Liver (tissue), 9 donors: ENCODE results near the gene WNT11. TPM values are rescaled to one million over a fixed set of nuclear protein-coding genes. Genes with fewer than 3 reads are reported as not detected.

Experiments used
- DNase-seq: peaks from one replicate; pipeline ENCODE4 v3.0.0-alpha.2; 2017; ENCODE audit warnings: low spot score
- H3K27ac ChIP-seq, 2 donors: one replicate each; pipeline ENCODE4 v1.7.0; 2013; ENCODE audit warnings: inconsistent platforms in 2 of 2, low read length in 2 of 2, control low read depth in 1 of 2, low read depth in 1 of 2, mild to moderate bottlenecking in 1 of 2
- H3K27me3 ChIP-seq, 4 donors: one replicate each; pipeline versions ENCODE4 v1.6.1 to v1.7.0; 2013; ENCODE audit warnings: low read length in 3 of 4, inconsistent platforms in 1 of 4, mild to moderate bottlenecking in 1 of 4, moderate library complexity in 1 of 4; ENCODE audit not compliant: control insufficient read depth in 4 of 4, insufficient read depth in 4 of 4
- H3K36me3 ChIP-seq, 4 donors: one replicate each; pipeline versions ENCODE4 v1.6.1 to v1.7.0; 2013; ENCODE audit warnings: low read length in 3 of 4, mild to moderate bottlenecking in 3 of 4, low read depth in 1 of 4, moderate library complexity in 1 of 4; ENCODE audit not compliant: control insufficient read depth in 4 of 4, insufficient read depth in 3 of 4
- H3K4me1 ChIP-seq, 4 donors: one replicate each; pipeline versions ENCODE4 v1.6.1 to v1.7.0; 2013; ENCODE audit warnings: low read length in 3 of 4, mild to moderate bottlenecking in 3 of 4, moderate library complexity in 1 of 4; ENCODE audit not compliant: control insufficient read depth in 4 of 4, insufficient read depth in 4 of 4
- H3K4me3 ChIP-seq, 3 donors: one replicate each; pipeline versions ENCODE4 v1.6.1 to v1.7.0; 2013; ENCODE audit warnings: low read length in 3 of 3, control low read depth in 1 of 3, low read depth in 1 of 3, mild to moderate bottlenecking in 1 of 3
- H3K9ac ChIP-seq, 2 donors: one replicate each; pipeline ENCODE4 v1.7.0; 2013; ENCODE audit warnings: low read length in 2 of 2, mild to moderate bottlenecking in 2 of 2, moderate library complexity in 2 of 2, control low read depth in 1 of 2, low read depth in 1 of 2
- H3K9me3 ChIP-seq, 4 donors: one replicate each; pipeline versions ENCODE4 v1.6.1 to v1.7.0; 2013; ENCODE audit warnings: low read length in 3 of 4; ENCODE audit not compliant: control insufficient read depth in 4 of 4
- ATF3 ChIP-seq: IDR thresholded peaks from 2 replicates; pipeline ENCODE4 v1.6.1; 2016; ENCODE audit warnings: antibody characterized with exemption
- CTCF ChIP-seq: fragments of 150-350 bp; IDR thresholded peaks from 2 replicates; pipeline ENCODE4 v1.5.1; 2017; ENCODE audit warnings: improper control_type of control experiment, low read depth, low read length; ENCODE audit not compliant: missing input control
- EGR1 ChIP-seq, 2 donors: IDR thresholded peaks; 2 replicates each; pipeline ENCODE4 v1.6.1; 2016 to 2018; ENCODE audit warnings: antibody characterized with exemption in 2 of 2, low read depth in 2 of 2
- FOXA2 ChIP-seq: IDR thresholded peaks from 2 replicates; pipeline ENCODE4 v1.6.1; 2016; ENCODE audit warnings: antibody characterized with exemption
- HNF4A ChIP-seq, 2 donors: conservative IDR thresholded peaks; 2 replicates each; pipeline ENCODE4 v1.6.1; 2016; ENCODE audit warnings: antibody characterized with exemption in 2 of 2, mild to moderate bottlenecking in 2 of 2
- HNF4G ChIP-seq: IDR thresholded peaks from 2 replicates; pipeline ENCODE4 v1.6.1; 2016; ENCODE audit warnings: antibody characterized with exemption
- JUND ChIP-seq, 2 donors: IDR thresholded peaks; 2 replicates each; pipeline ENCODE4 v1.6.1; 2016; ENCODE audit warnings: antibody characterized with exemption in 2 of 2
- MAX ChIP-seq: IDR thresholded peaks from 2 replicates; pipeline ENCODE4 v1.6.1; 2016; ENCODE audit warnings: antibody characterized with exemption
- REST ChIP-seq: IDR thresholded peaks from 2 replicates; pipeline ENCODE4 v1.6.1; 2016; ENCODE audit warnings: antibody characterized with exemption, mild to moderate bottlenecking
- RXRA ChIP-seq, 2 donors: IDR thresholded peaks; 2 replicates each; pipeline ENCODE4 v1.6.1; 2017 to 2018; ENCODE audit warnings: antibody characterized with exemption in 2 of 2, mild to moderate bottlenecking in 1 of 2
- ZBTB33 ChIP-seq: IDR thresholded peaks from 2 replicates; pipeline ENCODE4 v1.6.1; 2016; ENCODE audit warnings: antibody characterized with exemption
- WGBS: extraction: QIAGEN DNeasy Blood & Tissue Kit; methylation state at CpG from one replicate; pipeline ENCODE4 v1.1.7; 2013; 5-methylcytosine and 5-hydroxymethylcytosine counted together
- polyA plus RNA-seq, 2 donors: library from polyadenylated mRNA; stranded (reverse) in 1 of 2; unstranded in 1 of 2; fragments of 200-250 nt in 1 of 2; fragments of >200 nt in 1 of 2; fragmentation: Nextera tagmentation in 1 of 2; extraction: Ambion mirVana in 1 of 2; gene quantifications; one replicate each; pipeline versions ENCODE4 v1.2.1 to v1.2.3, GENCODE V29; 2013 to 2015
- total RNA-seq, 2 donors: library from RNA; depleted of rRNA; stranded (reverse); fragments of >200 nt; gene quantifications; one replicate each; pipeline ENCODE4 v1.2.3, GENCODE V29; 2014
- donor health status: healthy.
- donor health status: healthy.
- donor health status: healthy.
- donor health status: healthy.
- donor health status: healthy.

Gene WNT11
- total and polyA plus RNA-seq, 4 donors = 1.1 to 4.8 (median 2.5) TPM

GRCh38 chr11:76243193-76243956 lies 37.1 kb upstream of the WNT11 start:
- H3K9ac ChIP-seq = no peak overlapping the region
- H3K9me3 ChIP-seq = no peaks in the 10 kb centered on the region
- TF ChIP-seq FOXA2 (no peak), HNF4A (conservative IDR thresholded peaks at IDR 0.05) (no peak), JUND (IDR thresholded peaks at IDR 0.05) (no peak), ZBTB33 (no peak), EGR1 (IDR thresholded peaks at IDR 0.05; ENCODE audit: low read depth in 2 of 2) (no peak), HNF4G (no peak), MAX (no peak)
- H3K27me3 ChIP-seq = no peaks in the 10 kb centered on the region
- 71% methylated on average over 22 of the region's 23 CpGs for WGBS
- no peak overlapping the region for H3K27ac ChIP-seq
- peaks cover 0 to 6% (median 2%) of the 10 kb centered on the region in 4 donors for H3K4me1 ChIP-seq
- H3K36me3 ChIP-seq = no peaks in the 10 kb centered on the region
- DNase-seq = no peak
- no peak overlapping the region for H3K4me3 ChIP-seq

GRCh38 chr11:76242004-76242779 lies 35.9 kb upstream of the WNT11 start:
- DNase-seq = no peak
- TF ChIP-seq RXRA (IDR thresholded peaks at IDR 0.05) (no peak), REST (no peak), CTCF (no peak), MAX (no peak), ATF3 (no peak), FOXA2 (no peak), ZBTB33 (no peak), HNF4A (conservative IDR thresholded peaks at IDR 0.05) (no peak), HNF4G (no peak)
- Histone ChIP-seq H3K27ac (no peak overlapping the region), H3K4me1 (peaks cover 0 to 6% (median 2%) of the 10 kb centered on the region in 4 donors), H3K9me3 (no peaks in the 10 kb centered on the region), H3K27me3 (no peaks in the 10 kb centered on the region), H3K9ac (no peak overlapping the region), H3K4me3 (no peak overlapping the region), H3K36me3 (no peaks in the 10 kb centered on the region)
- 97% methylated on average over 12 of the region's 12 CpGs for WGBS
